Keratinocyte (primary cell): ENCODE measurements around the gene CX3CR1.

Experiments used
- EZH2 ChIP-seq: IDR thresholded peaks from one replicate; pipeline ENCODE4 v1.6.1; 2012; ENCODE audit warnings: inconsistent platforms, mild to moderate bottlenecking, low read length, moderate library complexity
- TF ChIP-seq, protein P1 (sequence below), 3 experiments: IDR thresholded peaks in 1 of 3; conservative IDR thresholded peaks in 1 of 3; optimal IDR thresholded peaks in 1 of 3; 2 replicates in 2 of 3; 3 replicates in 1 of 3; pipeline versions ENCODE3 to v1.5.1; 2011; ENCODE audit warnings: low read length in 3 of 3, mild to moderate bottlenecking in 3 of 3, moderate library complexity in 2 of 3, control low read depth in 1 of 3, inconsistent platforms in 1 of 3; ENCODE audit not compliant: insufficient read depth in 2 of 3; ENCODE audit errors: extremely low read depth in 1 of 3

DNA sequence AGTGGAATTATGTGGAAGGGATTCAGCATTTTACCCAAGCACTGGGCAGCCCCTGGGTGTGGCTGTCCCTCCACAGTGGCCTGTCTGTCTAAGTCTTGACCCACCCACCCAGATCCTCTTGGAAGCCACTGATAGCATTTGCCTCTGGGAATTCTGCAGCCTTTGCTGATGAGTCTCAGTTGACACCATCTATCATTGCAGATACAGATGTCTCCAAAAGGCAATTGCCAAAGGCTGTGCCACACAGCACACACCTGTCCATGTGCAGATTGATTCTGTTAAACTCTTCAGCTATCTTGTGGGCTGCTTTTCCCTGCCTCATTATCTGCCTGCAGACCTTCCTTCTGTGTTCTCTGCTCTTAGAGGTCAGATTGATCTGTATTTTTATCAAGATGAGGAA, 18.1 kb downstream of the CX3CR1 start:
- TF ChIP-seq, protein P1, sequence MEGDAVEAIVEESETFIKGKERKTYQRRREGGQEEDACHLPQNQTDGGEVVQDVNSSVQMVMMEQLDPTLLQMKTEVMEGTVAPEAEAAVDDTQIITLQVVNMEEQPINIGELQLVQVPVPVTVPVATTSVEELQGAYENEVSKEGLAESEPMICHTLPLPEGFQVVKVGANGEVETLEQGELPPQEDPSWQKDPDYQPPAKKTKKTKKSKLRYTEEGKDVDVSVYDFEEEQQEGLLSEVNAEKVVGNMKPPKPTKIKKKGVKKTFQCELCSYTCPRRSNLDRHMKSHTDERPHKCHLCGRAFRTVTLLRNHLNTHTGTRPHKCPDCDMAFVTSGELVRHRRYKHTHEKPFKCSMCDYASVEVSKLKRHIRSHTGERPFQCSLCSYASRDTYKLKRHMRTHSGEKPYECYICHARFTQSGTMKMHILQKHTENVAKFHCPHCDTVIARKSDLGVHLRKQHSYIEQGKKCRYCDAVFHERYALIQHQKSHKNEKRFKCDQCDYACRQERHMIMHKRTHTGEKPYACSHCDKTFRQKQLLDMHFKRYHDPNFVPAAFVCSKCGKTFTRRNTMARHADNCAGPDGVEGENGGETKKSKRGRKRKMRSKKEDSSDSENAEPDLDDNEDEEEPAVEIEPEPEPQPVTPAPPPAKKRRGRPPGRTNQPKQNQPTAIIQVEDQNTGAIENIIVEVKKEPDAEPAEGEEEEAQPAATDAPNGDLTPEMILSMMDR (optimal IDR thresholded peaks at IDR 0.05 in 1 of 3, IDR thresholded peaks at IDR 0.05 in 1 of 3, conservative IDR thresholded peaks at IDR 0.05 in 1 of 3; ENCODE audit: extremely low read depth in 1 of 3, insufficient read depth in 2 of 3, low read length in 3 of 3), result no peak
- no peak for TF ChIP-seq EZH2
